Right lobe of liver (tissue), 6 donors: ENCODE results near the gene SRSF1. TPM values are rescaled to one million over a fixed set of nuclear protein-coding genes. Genes with fewer than 3 reads are reported as not detected.

Source experiments
- ATAC-seq, 4 donors: fragments of 200-7000 bp; cut with Tn5 transposase; one replicate each; pipeline ENCODE4 v1.9.1; 2020; ENCODE audit warnings: mild to moderate bottlenecking in 4 of 4, moderate library complexity in 4 of 4
- DNase-seq, 3 donors: peaks; one replicate each; pipeline ENCODE4 v3.0.0-alpha.2; 2020
- H3K27ac ChIP-seq, 3 donors: fragments of 200-600 bp; one replicate each; pipeline ENCODE4 v1.8.0; 2022
- H3K27me3 ChIP-seq, 2 donors: fragments of 200-600 bp; one replicate each; pipeline ENCODE4 v1.8.0; 2022
- H3K36me3 ChIP-seq, 4 donors: fragments of 200-600 bp; sonication (generic) in 1 of 4; one replicate each; pipeline versions ENCODE4 v1.5.1 to v1.8.0; 2017 to 2022; ENCODE audit warnings: control low read depth in 1 of 4
- H3K4me1 ChIP-seq, 4 donors: fragments of 200-600 bp; sonication (generic) in 1 of 4; one replicate each; pipeline versions ENCODE4 v1.5.1 to v1.8.0; 2017 to 2022; ENCODE audit warnings: control low read depth in 1 of 4
- H3K4me3 ChIP-seq, 3 donors: fragments of 200-600 bp; one replicate each; pipeline ENCODE4 v1.8.0; 2022
- H3K9me3 ChIP-seq, 4 donors: fragments of 200-600 bp; sonication (generic) in 1 of 4; one replicate each; pipeline versions ENCODE4 v1.5.1 to v1.8.0; 2017 to 2022; ENCODE audit warnings: control low read depth in 1 of 4
- CTCF ChIP-seq, 4 donors: fragments of 200-600 bp in 3 of 4; fragments of 450-650 bp in 1 of 4; IDR thresholded peaks; one replicate each; pipeline versions ENCODE4 v1.5.1 to v1.8.0; 2016 to 2022; ENCODE audit warnings: antibody characterized with exemption in 4 of 4, mild to moderate bottlenecking in 2 of 4
- POLR2A ChIP-seq: fragments of 450-650 bp; IDR thresholded peaks from one replicate; pipeline ENCODE4 v1.6.1; 2017; ENCODE audit warnings: antibody characterized with exemption, mild to moderate bottlenecking
- WGBS: methylation state at CpG from one replicate; pipeline ENCODE4 v1.1.6; 2018; ENCODE audit warnings: low coverage, low lambda C conversion rate; ENCODE audit not compliant: insufficient coverage; ENCODE audit errors: missing lambda C conversion rate; 5-methylcytosine and 5-hydroxymethylcytosine counted together
- intact Hi-C, 2 donors: fragments of 100-400 bp; cut with DNase I; formaldehyde crosslinking; loops; one replicate each; pipeline versions ENCODE4 v1.11.2 to v1.14.1; 2022
- total RNA-seq, 6 experiments: library from RNA; depleted of rRNA in 2 of 6; stranded (reverse); fragments of >200 nt in 2 of 6; fragmentation: NEBNext Ultra II Directional in 3 of 6; extraction: Animal tissue kit (Norgen Biotek cat#: 25700) in 3 of 6; gene quantifications; one replicate each; pipeline versions ENCODE4 v1.1.0 to v1.2.4, GENCODE V29; 2016 to 2023
- donor health status: DM: no; HTN: yes; CAD: no.
- donor health status: DM: no; HTN: no; CAD: no.
- donor health status: DM: no; HTN: no; CAD: no.
- donor health status: DM: no; HTN: yes; CAD: no.
- donor health status: DM: no; HTN: yes; CAD: no.

SRSF1 gene
- total RNA-seq, 6 experiments from 2014 or later = 55.7 to 92.0 (median 80.0) TPM

GRCh38 chr17:57993471-57994365 is 13.3 kb downstream of the SRSF1 start:
- Histone ChIP-seq H3K4me1 (peaks cover 0 to 18% (median 0%) of the 10 kb centered on the region in 4 donors), H3K36me3 (peaks cover 0 to 6% (median 0%) of the 10 kb centered on the region in 4 donors), H3K9me3 (no peaks in the 10 kb centered on the region), H3K4me3 (no peak overlapping the region), H3K27me3 (no peaks in the 10 kb centered on the region), H3K27ac (no peak overlapping the region)
- intact Hi-C loops = loop anchor here in 1 of 2 donors (10.0 kb wide), 1 partner anchor 129 kb away; no protein-coding TSS in a partner anchor
- DNase-seq (no peak), ATAC-seq (no peak)
- no peak for TF ChIP-seq POLR2A
- no peak for TF ChIP-seq CTCF (IDR thresholded peaks at IDR 0.05)
- 33% methylated on average over 3 of the region's 3 CpGs for WGBS

- Histone ChIP-seq H3K36me3 (peaks cover 0 to 1% (median 0%) of the 10 kb centered on the region in 4 donors), H3K4me1 (peaks cover 0 to 21% (median 2%) of the 10 kb centered on the region in 4 donors), H3K27me3 (no peaks in the 10 kb centered on the region), H3K27ac (no peak overlapping the region), H3K9me3 (no peaks in the 10 kb centered on the region), H3K4me3 (no peak overlapping the region)
- TF ChIP-seq CTCF (IDR thresholded peaks at IDR 0.05) (no peak), POLR2A (no peak)
- DNase-seq (no peak), ATAC-seq (no peak)
- intact Hi-C loops = loop anchor here in 1 of 2 donors (10.0 kb wide), 1 partner anchor 127 kb away; no protein-coding TSS in a partner anchor
Measured at GRCh38 chr17:57991537-57991936, 15.5 kb downstream of the SRSF1 start.

GRCh38 chr17:57990037-57990436 is 17.0 kb downstream of the SRSF1 start:
- 63% methylated on average over 2 of the region's 2 CpGs for WGBS
- Histone ChIP-seq H3K9me3 (no peaks in the 10 kb centered on the region), H3K36me3 (no peaks in the 10 kb centered on the region), H3K27me3 (no peaks in the 10 kb centered on the region), H3K27ac (peak overlapping the region in 2 of 3 donors; percentile 22 to 89), H3K4me3 (no peak overlapping the region), H3K4me1 (peaks cover 0 to 36% (median 8%) of the 10 kb centered on the region in 4 donors)
- no peak for DNase-seq
- no peak for ATAC-seq
- intact Hi-C loops = loop anchor here in 1 of 2 donors (10.0 kb wide), 1 partner anchor 125 kb away; no protein-coding TSS in a partner anchor
- no peak for TF ChIP-seq POLR2A
- TF ChIP-seq CTCF (IDR thresholded peaks at IDR 0.05) = no peak

- Histone ChIP-seq H3K4me1 (peaks cover 0 to 38% (median 9%) of the 10 kb centered on the region in 4 donors), H3K36me3 (no peaks in the 10 kb centered on the region), H3K27ac (peak overlapping the region; percentile 85 to 89 (median 87)), H3K27me3 (no peaks in the 10 kb centered on the region), H3K4me3 (peak overlapping the region; percentile 76 to 85 (median 83)), H3K9me3 (no peaks in the 10 kb centered on the region)
- TF ChIP-seq CTCF (IDR thresholded peaks at IDR 0.05) (peak in 3 of 4 donors; percentile 7 to 16 (median 11)), POLR2A (no peak)
- intact Hi-C loops = loop anchor here (5.0 to 10.0 kb wide), 2 partner anchors 94 to 96 kb away; no protein-coding TSS in a partner anchor
- ATAC-seq (peak; percentile 73 to 85 (median 82)), DNase-seq (peak; percentile 76 to 80 (median 77))
- 3% methylated on average over 7 of the region's 54 CpGs for WGBS
Measured at GRCh38 chr17:57988301-57989250, 18.5 kb downstream of the SRSF1 start.
